HEK293 (cell line): ENCODE measurements around the gene UFSP1.

Source experiments
- HIC1 ChIP-seq: fragments of 450-650 bp; formaldehyde crosslinking; IDR thresholded peaks from 2 replicates; pipeline ENCODE4 v1.5.1; 2016; ENCODE audit warnings: missing biosample characterization, missing genetic modification characterization
- HOXC10 ChIP-seq: sonication (generic); formaldehyde crosslinking; IDR thresholded peaks from 2 replicates; pipeline ENCODE4 v1.8.1; 2023; ENCODE audit warnings: mild to moderate bottlenecking, missing genetic modification reagents
- KLF10 ChIP-seq: fragments of 450-650 bp; IDR thresholded peaks from 2 replicates; pipeline ENCODE4 v1.5.1; 2018; ENCODE audit warnings: missing biosample characterization, mild to moderate bottlenecking, missing genetic modification characterization
- KLF8 ChIP-seq: fragments of 450-650 bp; formaldehyde crosslinking; IDR thresholded peaks from 2 replicates; pipeline ENCODE4 v1.5.1; 2016; ENCODE audit warnings: missing biosample characterization, missing genetic modification characterization
- KLF9 ChIP-seq: fragments of 450-650 bp; formaldehyde crosslinking; IDR thresholded peaks from 2 replicates; pipeline ENCODE4 v1.5.1; 2016; ENCODE audit warnings: missing biosample characterization, missing genetic modification characterization, low read depth
- OVOL3 ChIP-seq: fragments of 450-650 bp; formaldehyde crosslinking; IDR thresholded peaks from 2 replicates; pipeline ENCODE4 v1.5.1; 2016; ENCODE audit warnings: missing biosample characterization, missing genetic modification characterization
- PRDM4 ChIP-seq: fragments of 450-650 bp; formaldehyde crosslinking; IDR thresholded peaks from 2 replicates; pipeline ENCODE4 v1.5.1; 2017; ENCODE audit warnings: missing biosample characterization, missing genetic modification characterization
- WT1 ChIP-seq: fragments of 450-650 bp; formaldehyde crosslinking; IDR thresholded peaks from 2 replicates; pipeline ENCODE4 v1.5.1; 2016; ENCODE audit warnings: missing biosample characterization, missing genetic modification characterization
- ZBTB26 ChIP-seq: fragments of 450-650 bp; formaldehyde crosslinking; optimal IDR thresholded peaks from 2 replicates; pipeline ENCODE3; 2016; ENCODE audit warnings: missing biosample characterization, mild to moderate bottlenecking, missing genetic modification characterization
- ZBTB48 ChIP-seq: fragments of 450-650 bp; formaldehyde crosslinking; IDR thresholded peaks from 2 replicates; pipeline ENCODE4 v1.5.1; 2016; ENCODE audit warnings: missing biosample characterization, missing genetic modification characterization
- ZEB2 ChIP-seq: fragments of 450-650 bp; formaldehyde crosslinking; IDR thresholded peaks from 2 replicates; pipeline ENCODE4 v1.5.1; 2016; ENCODE audit warnings: missing biosample characterization, missing genetic modification characterization
- ZNF214 ChIP-seq: fragments of 450-650 bp; formaldehyde crosslinking; IDR thresholded peaks from 2 replicates; pipeline ENCODE4 v1.5.1; 2017; ENCODE audit warnings: missing biosample characterization, mild to moderate bottlenecking, missing genetic modification characterization, borderline replicate concordance
- ZNF223 ChIP-seq: fragments of 450-650 bp; formaldehyde crosslinking; IDR thresholded peaks from 2 replicates; pipeline ENCODE4 v1.5.1; 2016; ENCODE audit warnings: missing biosample characterization, missing genetic modification characterization
- ZNF341 ChIP-seq: fragments of 450-650 bp; formaldehyde crosslinking; IDR thresholded peaks from 2 replicates; pipeline ENCODE4; 2016; ENCODE audit warnings: low read depth, missing biosample characterization, missing genetic modification characterization
- ZNF350 ChIP-seq: fragments of 450-650 bp; formaldehyde crosslinking; IDR thresholded peaks from 2 replicates; pipeline ENCODE4 v1.5.0; 2017; ENCODE audit warnings: missing biosample characterization, mild to moderate bottlenecking, missing genetic modification characterization
- ZNF366 ChIP-seq: fragments of 450-650 bp; formaldehyde crosslinking; conservative IDR thresholded peaks from 2 replicates; pipeline ENCODE4 v1.5.1; 2016; ENCODE audit warnings: missing biosample characterization, missing genetic modification characterization
- ZNF433 ChIP-seq: fragments of 450-650 bp; formaldehyde crosslinking; IDR thresholded peaks from 2 replicates; pipeline ENCODE4 v1.5.1; 2016; ENCODE audit warnings: missing biosample characterization, missing genetic modification characterization, low read depth
- ZNF48 ChIP-seq: fragments of 450-650 bp; formaldehyde crosslinking; IDR thresholded peaks from 2 replicates; pipeline ENCODE4 v1.5.1; 2016; ENCODE audit warnings: missing biosample characterization, missing genetic modification characterization
- ZNF514 ChIP-seq: fragments of 450-650 bp; formaldehyde crosslinking; IDR thresholded peaks from 2 replicates; pipeline ENCODE4 v1.5.1; 2016; ENCODE audit warnings: missing biosample characterization, missing genetic modification characterization
- ZNF529 ChIP-seq: fragments of 450-650 bp; formaldehyde crosslinking; IDR thresholded peaks from 2 replicates; pipeline ENCODE4 v1.5.1; 2017; ENCODE audit warnings: missing genetic modification characterization, missing biosample characterization; ENCODE audit not compliant: insufficient replicate concordance
- ZNF548 ChIP-seq: fragments of 450-650 bp; formaldehyde crosslinking; IDR thresholded peaks from 2 replicates; pipeline ENCODE4 v1.5.1; 2016; ENCODE audit warnings: missing biosample characterization, missing genetic modification characterization
- ZNF571 ChIP-seq: fragments of 450-650 bp; formaldehyde crosslinking; IDR thresholded peaks from 2 replicates; pipeline ENCODE4 v1.5.0; 2017; ENCODE audit warnings: missing biosample characterization, missing genetic modification characterization
- ZNF600 ChIP-seq: fragments of 450-650 bp; formaldehyde crosslinking; IDR thresholded peaks from 2 replicates; pipeline ENCODE4 v1.5.1; 2016; ENCODE audit warnings: missing biosample characterization, missing genetic modification characterization
- ZNF639 ChIP-seq: fragments of 450-650 bp; formaldehyde crosslinking; IDR thresholded peaks from 2 replicates; pipeline ENCODE4 v1.5.1; 2016; ENCODE audit warnings: missing biosample characterization, missing genetic modification characterization
- ZNF660 ChIP-seq: fragments of 450-650 bp; IDR thresholded peaks from 2 replicates; pipeline ENCODE4 v1.5.1; 2018; ENCODE audit warnings: missing biosample characterization, mild to moderate bottlenecking, missing genetic modification characterization
- ZNF701 ChIP-seq: fragments of 450-650 bp; formaldehyde crosslinking; IDR thresholded peaks from 2 replicates; pipeline ENCODE4 v1.5.1; 2016; ENCODE audit warnings: missing biosample characterization, missing genetic modification characterization
- ZNF747 ChIP-seq: fragments of 450-650 bp; formaldehyde crosslinking; IDR thresholded peaks from 2 replicates; pipeline ENCODE4 v1.5.1; 2016; ENCODE audit warnings: missing biosample characterization, missing genetic modification characterization
- ZNF792 ChIP-seq: fragments of 450-650 bp; formaldehyde crosslinking; IDR thresholded peaks from 2 replicates; pipeline ENCODE4 v1.5.1; 2016; ENCODE audit warnings: missing biosample characterization, missing genetic modification characterization
- ZNF837 ChIP-seq: fragments of 450-650 bp; formaldehyde crosslinking; IDR thresholded peaks from 2 replicates; pipeline ENCODE4 v1.5.1; 2016; ENCODE audit warnings: missing biosample characterization, missing genetic modification characterization
- ZSCAN23 ChIP-seq: fragments of 450-650 bp; formaldehyde crosslinking; IDR thresholded peaks from 2 replicates; pipeline ENCODE4 v1.5.1; 2016; ENCODE audit warnings: missing biosample characterization, missing genetic modification characterization
- TF ChIP-seq, protein P1 (sequence below): fragments of 450-650 bp; formaldehyde crosslinking; IDR thresholded peaks from 2 replicates; pipeline ENCODE4 v1.5.1; 2016; ENCODE audit warnings: missing biosample characterization, missing genetic modification characterization

Gene UFSP1

GRCh38 chr7:100888988-100889750 is at the start of gene UFSP1 (continued):
- TF ChIP-seq, protein P1, sequence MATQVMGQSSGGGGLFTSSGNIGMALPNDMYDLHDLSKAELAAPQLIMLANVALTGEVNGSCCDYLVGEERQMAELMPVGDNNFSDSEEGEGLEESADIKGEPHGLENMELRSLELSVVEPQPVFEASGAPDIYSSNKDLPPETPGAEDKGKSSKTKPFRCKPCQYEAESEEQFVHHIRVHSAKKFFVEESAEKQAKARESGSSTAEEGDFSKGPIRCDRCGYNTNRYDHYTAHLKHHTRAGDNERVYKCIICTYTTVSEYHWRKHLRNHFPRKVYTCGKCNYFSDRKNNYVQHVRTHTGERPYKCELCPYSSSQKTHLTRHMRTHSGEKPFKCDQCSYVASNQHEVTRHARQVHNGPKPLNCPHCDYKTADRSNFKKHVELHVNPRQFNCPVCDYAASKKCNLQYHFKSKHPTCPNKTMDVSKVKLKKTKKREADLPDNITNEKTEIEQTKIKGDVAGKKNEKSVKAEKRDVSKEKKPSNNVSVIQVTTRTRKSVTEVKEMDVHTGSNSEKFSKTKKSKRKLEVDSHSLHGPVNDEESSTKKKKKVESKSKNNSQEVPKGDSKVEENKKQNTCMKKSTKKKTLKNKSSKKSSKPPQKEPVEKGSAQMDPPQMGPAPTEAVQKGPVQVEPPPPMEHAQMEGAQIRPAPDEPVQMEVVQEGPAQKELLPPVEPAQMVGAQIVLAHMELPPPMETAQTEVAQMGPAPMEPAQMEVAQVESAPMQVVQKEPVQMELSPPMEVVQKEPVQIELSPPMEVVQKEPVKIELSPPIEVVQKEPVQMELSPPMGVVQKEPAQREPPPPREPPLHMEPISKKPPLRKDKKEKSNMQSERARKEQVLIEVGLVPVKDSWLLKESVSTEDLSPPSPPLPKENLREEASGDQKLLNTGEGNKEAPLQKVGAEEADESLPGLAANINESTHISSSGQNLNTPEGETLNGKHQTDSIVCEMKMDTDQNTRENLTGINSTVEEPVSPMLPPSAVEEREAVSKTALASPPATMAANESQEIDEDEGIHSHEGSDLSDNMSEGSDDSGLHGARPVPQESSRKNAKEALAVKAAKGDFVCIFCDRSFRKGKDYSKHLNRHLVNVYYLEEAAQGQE (tag by site-specific recombination), result peak; percentile 58
- TF ChIP-seq ZNF792 (tag by site-specific recombination), result peak; percentile 95
- TF ChIP-seq ZEB2, result peak; percentile 90
- TF ChIP-seq HOXC10 (CRISPR knock-in tag), result no peak
- no peak for TF ChIP-seq ZNF350
- peak; percentile 96 for TF ChIP-seq KLF8 (tag by site-specific recombination)
- peak; percentile 58; the same call in 1 of the 2 replicates for TF ChIP-seq ZBTB48
- peak; percentile 86 for TF ChIP-seq ZSCAN23 (tag by site-specific recombination)
- no peak for TF ChIP-seq ZNF366 (tag by site-specific recombination)
- no peak for TF ChIP-seq ZNF48 (tag by site-specific recombination)
- TF ChIP-seq ZNF571 (tag by site-specific recombination), result no peak
- TF ChIP-seq ZNF529 (tag by site-specific recombination), result no peak
- TF ChIP-seq ZNF837 (tag by site-specific recombination), result peak; percentile 57; the same call in 1 of the 2 replicates
- TF ChIP-seq HIC1 (tag by site-specific recombination), result no peak
- TF ChIP-seq ZNF600 (tag by site-specific recombination), result peak; percentile 68
- no peak; the same call in 1 of the 2 replicates for TF ChIP-seq PRDM4 (tag by site-specific recombination)
- TF ChIP-seq KLF10 (tag by site-specific recombination), result peak; percentile 79
- TF ChIP-seq ZNF341 (tag by site-specific recombination), result no peak
- TF ChIP-seq OVOL3, result peak; percentile 77; the same call in 1 of the 2 replicates
- TF ChIP-seq ZNF747 (tag by site-specific recombination), result no peak
- peak; percentile 93 for TF ChIP-seq ZBTB26 (tag by site-specific recombination)
- TF ChIP-seq ZNF514, result no peak
- 0 out of 2 replicates have a peak, but pooled peaks have one; percentile 33 for TF ChIP-seq WT1 (tag by site-specific recombination)
- TF ChIP-seq ZNF214 (tag by site-specific recombination), result no peak
- no peak for TF ChIP-seq ZNF433
- TF ChIP-seq KLF9, result peak; percentile 85; the same call in 1 of the 2 replicates
- TF ChIP-seq ZNF639 (tag by site-specific recombination), result no peak
- TF ChIP-seq ZNF548, result no peak
- no peak for TF ChIP-seq ZNF701 (tag by site-specific recombination)
- TF ChIP-seq ZNF223 (tag by site-specific recombination), result no peak
- TF ChIP-seq ZNF660, result peak; percentile 85
